ENCODE results near the gene MEGF11.

DNA sequence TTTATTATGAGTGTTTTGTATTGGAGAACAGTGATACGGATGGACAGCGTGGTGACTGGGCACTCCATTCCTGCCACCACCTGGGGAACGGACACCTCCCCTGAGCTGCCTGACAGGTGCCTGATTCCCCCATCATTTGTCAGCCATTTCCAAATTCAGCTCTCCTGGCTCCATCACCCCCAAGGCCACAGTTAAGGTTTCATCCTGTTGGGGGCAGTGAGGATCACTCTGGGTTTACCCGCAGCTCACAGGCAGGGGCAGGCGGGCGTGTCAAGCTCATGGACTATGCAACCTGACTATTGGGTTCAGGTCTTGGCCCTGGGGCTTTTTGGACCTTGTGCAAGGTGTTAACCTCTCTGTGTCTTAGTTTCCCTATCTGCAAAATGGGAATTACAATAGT, 307.9 kb downstream of the MEGF11 start:
- TF ChIP-seq, protein P1, sequence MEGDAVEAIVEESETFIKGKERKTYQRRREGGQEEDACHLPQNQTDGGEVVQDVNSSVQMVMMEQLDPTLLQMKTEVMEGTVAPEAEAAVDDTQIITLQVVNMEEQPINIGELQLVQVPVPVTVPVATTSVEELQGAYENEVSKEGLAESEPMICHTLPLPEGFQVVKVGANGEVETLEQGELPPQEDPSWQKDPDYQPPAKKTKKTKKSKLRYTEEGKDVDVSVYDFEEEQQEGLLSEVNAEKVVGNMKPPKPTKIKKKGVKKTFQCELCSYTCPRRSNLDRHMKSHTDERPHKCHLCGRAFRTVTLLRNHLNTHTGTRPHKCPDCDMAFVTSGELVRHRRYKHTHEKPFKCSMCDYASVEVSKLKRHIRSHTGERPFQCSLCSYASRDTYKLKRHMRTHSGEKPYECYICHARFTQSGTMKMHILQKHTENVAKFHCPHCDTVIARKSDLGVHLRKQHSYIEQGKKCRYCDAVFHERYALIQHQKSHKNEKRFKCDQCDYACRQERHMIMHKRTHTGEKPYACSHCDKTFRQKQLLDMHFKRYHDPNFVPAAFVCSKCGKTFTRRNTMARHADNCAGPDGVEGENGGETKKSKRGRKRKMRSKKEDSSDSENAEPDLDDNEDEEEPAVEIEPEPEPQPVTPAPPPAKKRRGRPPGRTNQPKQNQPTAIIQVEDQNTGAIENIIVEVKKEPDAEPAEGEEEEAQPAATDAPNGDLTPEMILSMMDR (conservative IDR thresholded peaks at IDR 0.05), result no peak
- no peak for TF ChIP-seq EZH2 (IDR thresholded peaks at IDR 0.05; ENCODE audit: low read depth)
